Measurements from ENCODE around the gene HELZ.

- TF ChIP-seq CTCF (IDR thresholded peaks at IDR 0.05) = no peak
- TF ChIP-seq POLR2A (IDR thresholded peaks at IDR 0.05) = no peak
These were observed 188.1 kb downstream of the HELZ start for GRCh38 chr17:67056746-67057490.

Measured in prostate gland (tissue), 2 donors.